HG03575 (cell line): ENCODE results near the gene MAP1LC3B.

ENCODE experiments used
- ATAC-seq: cut with Tn5 transposase; IDR thresholded peaks from one replicate; pipeline ENCODE4 v1.9.1; 2021; ENCODE audit not compliant: unreplicated experiment, insufficient number of reproducible peaks, low FRiP score; ENCODE audit errors: extremely low read depth

Gene MAP1LC3B

DNA sequence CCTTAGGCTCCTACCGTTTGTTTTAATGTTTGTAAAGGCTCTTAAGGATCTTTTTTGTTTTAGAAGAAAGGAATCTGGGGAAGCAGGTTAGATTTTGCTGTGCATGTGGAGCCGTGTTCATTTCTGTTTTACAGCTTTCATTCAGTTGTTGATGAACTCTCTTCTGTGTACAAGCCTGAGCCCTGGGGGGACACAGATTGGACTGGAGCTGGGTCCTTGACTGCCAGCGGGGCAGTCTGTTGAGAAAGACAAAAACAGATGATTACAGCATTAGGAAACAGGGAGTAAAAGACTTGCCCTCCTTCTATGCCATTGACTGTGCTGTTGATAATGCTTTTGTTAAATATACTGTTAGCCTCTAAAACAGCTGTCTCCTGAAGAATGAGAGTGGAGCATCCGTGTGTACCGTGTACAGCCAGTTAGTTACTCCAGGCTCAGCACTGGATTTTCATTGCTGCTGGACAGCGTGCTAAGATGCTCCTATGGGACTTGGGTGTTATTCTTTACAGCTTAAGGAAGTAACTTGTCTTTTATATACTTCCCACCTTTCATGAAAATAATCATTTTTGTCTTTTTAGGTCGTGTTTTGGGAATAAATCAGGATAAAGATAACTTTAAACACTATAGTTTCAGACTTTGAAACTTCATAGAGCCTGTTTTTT, 3.2 kb downstream of the MAP1LC3B start:
- no peak for ATAC-seq

- ATAC-seq, result no peak
Observed at GRCh38 chr16:87404764-87405625, 12.9 kb downstream of the MAP1LC3B start.

DNA sequence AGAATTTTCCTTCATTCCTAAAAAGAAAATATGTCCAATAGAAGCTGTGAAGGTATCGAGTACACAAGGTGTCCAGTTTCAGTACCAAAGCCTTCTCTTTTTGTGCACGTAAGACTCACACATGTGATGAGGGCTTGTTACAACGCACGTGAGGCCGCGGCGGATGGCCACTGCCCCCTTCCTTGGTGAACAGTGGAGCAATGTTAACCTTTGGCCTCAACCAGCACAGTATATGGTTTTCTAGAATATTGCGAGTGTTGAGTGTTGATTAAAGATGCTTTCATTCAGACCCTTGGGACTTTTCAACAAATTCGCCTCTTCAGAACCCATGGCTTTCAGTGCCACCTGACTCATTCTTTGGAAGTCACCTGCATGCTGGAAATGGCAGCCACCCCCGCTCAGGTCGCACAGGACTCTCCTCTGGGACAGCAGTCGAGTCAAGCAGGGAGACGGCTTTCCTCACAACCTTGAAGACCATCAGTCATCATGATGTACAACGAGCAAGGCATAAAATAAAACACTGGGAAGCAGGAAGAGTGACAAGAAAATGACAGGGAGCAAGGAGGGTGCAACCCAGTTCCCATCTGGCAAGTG, 14.5 kb downstream of the MAP1LC3B start:
- no peak for ATAC-seq

GRCh38 chr16:87407511-87408112, 15.5 kb downstream of the MAP1LC3B start:
- ATAC-seq, result no peak

GRCh38 chr16:87409153-87409552, 17.0 kb downstream of the MAP1LC3B start:
- ATAC-seq, result no peak

DNA sequence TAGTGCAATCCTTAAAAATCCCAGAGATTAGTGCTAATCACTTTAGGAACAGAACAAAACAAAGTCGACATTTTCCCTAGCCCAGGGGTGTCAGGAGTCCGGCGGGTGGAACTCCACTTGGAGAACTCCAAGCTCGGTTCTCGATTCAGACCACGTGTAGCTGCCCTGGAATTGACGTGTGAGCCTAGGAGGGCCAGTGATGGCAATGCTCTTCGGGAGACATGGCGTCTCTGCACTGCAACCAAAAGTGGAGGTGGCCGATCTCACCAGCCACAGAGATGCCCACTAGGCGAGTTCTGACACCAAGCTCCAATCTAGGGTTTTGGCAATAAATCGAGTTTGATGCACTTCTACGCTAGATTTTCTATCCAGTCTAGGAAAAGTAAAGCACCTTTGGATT, 17.6 kb downstream of the MAP1LC3B start:
- ATAC-seq, result no peak

GRCh38 chr16:87410530-87410929, 18.4 kb downstream of the MAP1LC3B start:
- ATAC-seq, result no peak

DNA sequence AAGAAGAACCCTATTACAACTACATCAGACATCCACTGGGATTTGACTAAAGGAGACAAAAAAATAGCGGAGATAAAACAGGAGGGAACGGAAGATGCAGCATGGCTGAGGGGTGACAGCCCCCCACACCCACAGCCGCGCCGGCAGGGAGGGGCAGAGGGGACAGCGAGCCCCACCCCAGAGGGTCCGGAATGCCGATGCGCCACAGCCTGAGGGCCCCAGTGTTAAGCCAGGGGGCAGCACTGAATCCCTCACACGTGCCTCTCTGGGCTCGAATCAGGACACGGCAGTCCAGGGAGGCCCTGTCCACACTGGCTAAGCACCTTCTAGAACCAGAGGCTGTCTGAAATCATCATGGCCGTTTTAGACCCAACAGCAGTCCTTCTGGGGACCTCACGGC, 18.8 kb downstream of the MAP1LC3B start:
- ATAC-seq, result no peak

DNA sequence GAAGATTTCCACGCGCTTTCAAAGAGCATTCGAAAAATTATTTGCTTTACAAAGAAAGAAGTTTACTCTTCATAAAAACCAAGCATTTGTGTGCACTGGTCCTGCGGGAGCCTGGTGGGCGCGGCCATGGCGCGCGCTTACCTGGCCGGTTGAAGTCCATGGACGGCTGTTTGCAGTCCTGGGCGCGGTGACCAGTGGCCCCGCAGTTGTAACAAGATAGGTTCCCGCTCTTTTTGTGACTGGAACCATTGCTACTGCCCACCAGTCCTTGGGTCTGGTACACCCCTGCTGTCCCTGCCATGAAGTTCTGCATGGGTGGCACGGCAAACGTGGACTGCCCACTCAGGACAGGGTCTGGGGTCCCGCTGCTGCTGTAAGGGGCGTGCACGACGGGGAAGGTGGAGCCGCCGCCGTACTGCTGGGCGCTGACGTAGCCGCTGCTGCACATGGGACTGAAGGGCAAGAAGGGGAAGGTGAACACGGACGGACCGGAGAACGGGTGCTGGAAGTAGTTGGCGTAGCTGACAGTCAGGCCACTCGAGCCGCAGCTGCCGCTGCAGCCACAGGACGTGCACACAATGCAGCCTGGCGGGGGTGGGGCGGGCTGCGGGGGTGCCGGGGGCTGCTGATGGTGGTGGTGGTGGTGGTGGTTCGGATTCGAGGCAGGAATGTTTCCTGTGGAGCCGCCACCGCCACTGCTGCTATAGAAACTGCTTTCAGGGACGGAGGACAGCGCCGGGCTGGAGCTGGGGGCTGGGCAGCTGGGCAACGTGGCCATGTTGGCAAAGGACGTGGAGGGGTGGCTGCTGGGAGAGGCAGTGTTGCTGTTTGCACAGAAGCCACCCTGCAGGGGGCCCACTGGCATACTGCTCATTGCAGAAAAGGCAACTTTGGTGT, 19.5 kb downstream of the MAP1LC3B start:
- ATAC-seq, result no peak

GRCh38 chr16:87412371-87412995, 20.3 kb downstream of the MAP1LC3B start:
- ATAC-seq, result no peak

DNA sequence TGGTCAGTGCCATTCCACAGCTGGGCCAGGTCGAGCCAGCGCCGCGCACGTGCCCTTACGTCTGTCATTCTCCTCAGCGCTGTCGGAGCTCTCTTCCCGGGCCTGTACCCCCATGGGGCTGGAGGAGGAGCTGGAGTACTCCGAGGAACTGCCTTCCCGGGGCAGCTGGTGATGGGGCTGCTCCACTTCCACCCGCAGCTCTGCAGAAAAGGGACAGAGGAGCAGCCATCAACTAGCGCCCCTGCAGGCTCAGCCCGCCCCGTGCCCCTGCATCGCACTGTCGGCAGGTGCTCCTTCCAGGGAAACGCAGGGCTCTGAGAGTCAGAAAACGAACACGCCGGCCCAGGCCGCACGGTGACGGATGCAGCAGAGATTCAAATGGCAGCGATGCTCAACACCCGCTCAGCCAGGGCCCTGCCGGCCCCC, 20.9 kb downstream of the MAP1LC3B start:
- no peak for ATAC-seq

- ATAC-seq, result no peak
Observed at GRCh38 chr16:87414251-87414680, 22.1 kb downstream of the MAP1LC3B start.

- no peak for ATAC-seq
Observed at GRCh38 chr16:87415441-87415840, 23.3 kb downstream of the MAP1LC3B start.

GRCh38 chr16:87416826-87417527, 24.8 kb downstream of the MAP1LC3B start:
- no peak for ATAC-seq

- no peak for ATAC-seq
Observed at GRCh38 chr16:87417528-87417910, 25.4 kb downstream of the MAP1LC3B start.

DNA sequence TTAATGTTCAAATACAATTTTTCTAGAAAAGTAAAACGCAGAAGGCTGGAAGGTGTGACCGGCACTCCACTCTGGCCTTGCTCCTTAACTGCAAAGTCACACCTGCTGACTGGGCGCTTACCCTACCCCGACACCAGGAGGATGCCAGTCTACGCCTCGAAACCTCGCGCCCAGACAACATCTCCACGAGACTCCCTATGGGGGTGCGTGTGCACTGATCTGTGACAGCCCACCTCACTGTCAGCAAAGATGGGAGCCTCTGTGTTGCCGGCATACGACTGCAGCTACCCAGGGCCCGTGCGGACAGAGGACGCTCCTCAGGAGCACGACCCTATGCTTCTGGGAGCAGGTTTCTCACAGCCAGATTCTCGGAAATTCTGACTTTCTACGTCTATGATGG, 26.1 kb downstream of the MAP1LC3B start:
- ATAC-seq, result no peak

- no peak for ATAC-seq
Observed at GRCh38 chr16:87418644-87419043, 26.5 kb downstream of the MAP1LC3B start.
